GM19023 (cell line): ENCODE measurements around the gene ADRA1B.
"Not testable (repeated sequence)": the region's sequence is repeated elsewhere in the genome, so short reads cannot be mapped to it uniquely, and the experiment has no call there.

Experiments
- ATAC-seq: cut with Tn5 transposase; IDR thresholded peaks from one replicate; pipeline ENCODE4 v1.9.1; 2021; ENCODE audit warnings: mild to moderate bottlenecking, moderate library complexity; ENCODE audit not compliant: unreplicated experiment

ADRA1B gene

GRCh38 chr5:160009591-160009989 is 93.3 kb downstream of the ADRA1B start:
- peak; percentile 3 for ATAC-seq

GRCh38 chr5:160011471-160011870 is 95.2 kb downstream of the ADRA1B start:
- no peak for ATAC-seq

- ATAC-seq = not testable (repeated sequence)
Measured at GRCh38 chr5:160014197-160014596, 97.9 kb downstream of the ADRA1B start.

GRCh38 chr5:160018945-160019625 is 102.8 kb downstream of the ADRA1B start:
- no peak for ATAC-seq

DNA sequence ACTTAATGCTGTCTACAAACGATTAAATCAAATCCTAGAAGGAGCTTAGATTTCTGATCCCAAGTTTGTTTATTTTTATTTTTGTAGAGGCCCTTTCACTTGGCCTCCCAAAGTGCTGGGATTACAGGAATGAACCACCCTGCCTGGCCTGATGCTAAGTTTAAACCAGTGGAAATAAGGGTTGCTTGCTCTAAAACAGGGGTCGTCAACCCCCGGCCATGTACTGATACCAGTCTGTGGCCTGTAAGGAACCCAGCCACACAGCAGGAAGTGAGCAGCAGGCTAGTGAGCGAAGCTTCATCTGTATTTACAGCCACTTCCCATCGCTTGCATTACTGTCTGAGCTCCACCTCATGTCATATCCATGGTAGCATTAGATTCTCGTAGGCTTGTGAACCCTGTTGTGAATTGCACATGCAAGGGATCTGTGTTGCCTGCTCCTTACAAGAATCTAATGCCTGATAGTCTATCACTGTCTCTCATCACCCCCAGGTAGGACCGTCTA is 104.0 kb downstream of the ADRA1B start:
- ATAC-seq = no peak

DNA sequence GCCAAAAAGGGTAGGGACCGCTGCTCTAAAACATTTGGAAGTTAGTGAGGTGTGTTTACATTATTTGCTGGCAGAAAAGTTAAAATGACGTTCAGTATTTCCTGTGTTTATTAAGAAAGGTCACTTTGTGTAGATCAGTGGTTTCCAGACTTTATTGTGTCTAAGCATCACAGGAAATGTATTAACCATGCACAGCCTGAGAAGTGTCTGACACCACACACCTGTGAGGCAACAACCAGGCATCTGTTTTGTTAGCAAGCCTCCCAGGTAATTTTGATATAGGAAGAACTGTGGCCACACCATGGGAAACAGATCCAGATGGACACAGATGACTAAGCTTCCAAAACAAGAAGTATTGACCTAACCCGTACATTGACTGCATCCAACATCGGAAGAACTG is 104.7 kb downstream of the ADRA1B start:
- ATAC-seq = no peak

- ATAC-seq = peak; percentile 89
Measured at GRCh38 chr5:160021831-160022446, 105.7 kb downstream of the ADRA1B start.
